Mesodermal cell (in vitro differentiated cells): Measurements from ENCODE around the gene LYSMD1. TPM values are rescaled to one million over a fixed set of nuclear protein-coding genes. Genes with fewer than 3 reads are reported as not detected.
"Not testable (repeated sequence)": the region's sequence is repeated elsewhere in the genome, so short reads cannot be mapped to it uniquely, and the experiment has no call there.

Source experiments
- H3K27ac ChIP-seq: 2 replicates; pipeline ENCODE4 v1.7.0; 2013; ENCODE audit warnings: mild to moderate bottlenecking, low read depth, low read length, moderate library complexity; ENCODE audit not compliant: severe bottlenecking
- H3K36me3 ChIP-seq: 2 replicates; pipeline ENCODE4 v1.7.1; 2013; ENCODE audit warnings: mild to moderate bottlenecking, low read length, moderate library complexity; ENCODE audit not compliant: control insufficient read depth, insufficient read depth
- H3K4me1 ChIP-seq: one replicate; pipeline ENCODE4 v1.7.1; 2013; ENCODE audit warnings: mild to moderate bottlenecking, low read length; ENCODE audit not compliant: insufficient read depth, control insufficient read depth, poor library complexity, severe bottlenecking
- H3K4me3 ChIP-seq: 2 replicates; pipeline ENCODE4 v1.7.0; 2013; ENCODE audit warnings: low read length, control low read depth, mild to moderate bottlenecking; ENCODE audit not compliant: insufficient read depth, poor library complexity, severe bottlenecking; ENCODE audit errors: extremely low read depth
- H3K9me3 ChIP-seq: 2 replicates; pipeline ENCODE4 v1.7.1; 2013; ENCODE audit warnings: mild to moderate bottlenecking, low read length, moderate library complexity; ENCODE audit not compliant: control insufficient read depth
- WGBS, 2 experiments: methylation state at CpG; one replicate each; pipeline ENCODE4 v1.1.5; 2013; ENCODE audit warnings: missing lambda C conversion rate in 2 of 2; ENCODE audit not compliant: insufficient coverage in 2 of 2; 5-methylcytosine and 5-hydroxymethylcytosine counted together
- polyA plus RNA-seq, 2 experiments: library from polyadenylated mRNA; stranded (reverse); fragments of 50-300 nt; gene quantifications; one replicate each; pipeline ENCODE4 v1.2.3, GENCODE V29; 2013

LYSMD1 gene, protein sequence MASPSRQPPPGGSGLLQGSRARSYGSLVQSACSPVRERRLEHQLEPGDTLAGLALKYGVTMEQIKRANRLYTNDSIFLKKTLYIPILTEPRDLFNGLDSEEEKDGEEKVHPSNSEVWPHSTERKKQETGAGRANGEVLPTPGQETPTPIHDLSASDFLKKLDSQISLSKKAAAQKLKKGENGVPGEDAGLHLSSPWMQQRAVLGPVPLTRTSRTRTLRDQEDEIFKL
- 11.7 TPM for polyA plus RNA-seq (2013, experiment 1 of 2)
- polyA plus RNA-seq (2013, experiment 2 of 2): 11.4 TPM

GRCh38 chr1:151165738-151166504 lies at the start of gene LYSMD1, which contains the start of gene SCNM1:
Gene LYSMD1 (minus strand): TSS chr1:151165902. CDS start chr1:151165258, 644 bp downstream.
Gene SCNM1 (plus strand): TSS chr1:151166144. CDS start chr1:151166153, 9 bp downstream.
- Histone ChIP-seq H3K9me3 (no peaks in the 10 kb centered on the region), H3K4me3 (peak within 1 kb of the TSS; percentile 67), H3K4me1 (peaks cover 3% of the 10 kb centered on the region), H3K36me3 (peaks cover 30% of the 10 kb centered on the region), H3K27ac (peak within 1 kb of the TSS; percentile 78)
- WGBS, 2 experiments: 0 to 1% methylated on average over 35 to 36 of the region's 38 CpGs

- no peaks in the 10 kb centered on the region for H3K9me3 ChIP-seq
- no peaks in the 10 kb centered on the region for H3K4me1 ChIP-seq
- no peak overlapping the region for H3K27ac ChIP-seq
- WGBS, 2 experiments: no CpG with 5 or more reads among the region's 2 CpGs
- H3K36me3 ChIP-seq: peaks cover 53% of the 10 kb centered on the region
- H3K4me3 ChIP-seq: no peak overlapping the region
These were observed 47.9 kb upstream of the LYSMD1 start for GRCh38 chr1:151213560-151213959.

- H3K4me3 ChIP-seq: no peak overlapping the region
- H3K4me1 ChIP-seq: no peaks in the 10 kb centered on the region
- no peak overlapping the region for H3K27ac ChIP-seq
- H3K9me3 ChIP-seq: no peaks in the 10 kb centered on the region
- peaks cover 54% of the 10 kb centered on the region for H3K36me3 ChIP-seq
- WGBS, 2 experiments: 96 to 99% methylated on average over 11 to 14 of the region's 15 CpGs
These were observed 46.4 kb upstream of the LYSMD1 start for GRCh38 chr1:151211972-151212705.

GRCh38 chr1:151210830-151211229 lies 45.1 kb upstream of the LYSMD1 start:
- H3K9me3 ChIP-seq: no peaks in the 10 kb centered on the region
- H3K4me3 ChIP-seq: no peak overlapping the region
- no peaks in the 10 kb centered on the region for H3K4me1 ChIP-seq
- whole genome bisulfite sequencing, 2 experiments: 86% methylated on average over 1 of the region's 1 CpG; no CpG with 5 or more reads in 1 of the 2 experiments
- H3K36me3 ChIP-seq: peaks cover 65% of the 10 kb centered on the region
- no peak overlapping the region for H3K27ac ChIP-seq

- not testable (repeated sequence) for H3K4me1 ChIP-seq, H3K4me3 ChIP-seq, H3K27ac ChIP-seq, H3K9me3 ChIP-seq
- 97% methylated on average over 10 to 11 of the region's 12 CpGs for WGBS, 2 experiments
- peaks cover 85% of the 10 kb centered on the region for H3K36me3 ChIP-seq
These were observed 39.8 kb upstream of the LYSMD1 start for GRCh38 chr1:151205381-151205965.

GRCh38 chr1:151199873-151200581 lies 34.3 kb upstream of the LYSMD1 start:
- H3K36me3 ChIP-seq: peaks cover 40% of the 10 kb centered on the region
- no peaks in the 10 kb centered on the region for H3K4me1 ChIP-seq
- peak overlapping the region; percentile 100 for H3K4me3 ChIP-seq
- 19 to 22% methylated on average over 7 of the region's 11 CpGs for WGBS, 2 experiments
- peak overlapping the region; percentile 73 for H3K27ac ChIP-seq
- H3K9me3 ChIP-seq: no peaks in the 10 kb centered on the region

DNA sequence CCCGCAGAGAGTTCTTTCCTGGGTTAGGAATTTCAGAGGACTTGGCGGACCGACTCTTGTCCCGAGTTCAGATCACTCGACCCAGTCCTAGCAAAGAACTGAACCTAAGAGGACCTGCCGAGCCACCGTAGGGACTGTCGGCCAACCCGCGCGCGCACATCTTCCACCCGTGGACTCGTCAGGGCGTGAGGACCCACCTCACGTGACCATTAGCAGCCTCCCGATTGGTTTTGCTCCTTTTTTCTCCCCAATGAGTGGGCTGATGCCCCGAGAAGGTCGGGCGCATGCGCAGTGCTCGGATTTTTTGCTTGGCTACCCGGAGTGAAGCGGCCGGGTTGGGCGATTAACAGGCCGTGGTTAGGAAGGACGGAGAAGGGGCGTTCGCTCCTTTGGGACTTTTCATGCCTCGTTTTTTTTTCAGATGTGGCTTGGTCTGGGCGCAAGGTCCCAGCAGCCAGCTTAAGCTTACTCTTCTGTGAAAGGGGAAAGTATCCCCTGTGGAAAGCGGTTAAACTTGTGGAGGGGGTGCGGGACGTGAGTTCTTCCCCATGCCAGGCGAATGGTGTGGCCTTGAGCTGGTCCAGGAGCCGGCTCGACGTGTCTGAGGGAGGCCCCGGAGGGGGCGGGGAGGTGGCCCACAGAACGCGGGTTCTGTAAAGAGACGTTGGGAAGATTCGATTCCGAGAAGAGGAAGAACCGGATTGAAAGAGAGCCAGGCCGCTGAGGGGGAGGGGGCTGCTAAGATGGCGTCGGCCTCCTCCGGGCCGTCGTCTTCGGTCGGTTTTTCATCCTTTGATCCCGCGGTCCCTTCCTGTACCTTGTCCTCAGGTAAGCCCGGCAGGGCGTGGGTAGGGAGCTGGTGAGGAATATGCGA lies 32.8 kb upstream of the LYSMD1 start, which contains the start of gene PIP5K1A:
Gene PIP5K1A, plus strand, starts transcription at position 299 of the 874 bp plus-strand sequence. Its CDS starts 445 bp downstream, at position 744.
- peak within 1 kb of the TSS; percentile 100 for H3K4me3 ChIP-seq
- H3K4me1 ChIP-seq: no peaks in the 10 kb centered on the region
- WGBS, 2 experiments: 0% methylated on average over 46 to 52 of the region's 60 CpGs
- H3K36me3 ChIP-seq: peaks cover 24% of the 10 kb centered on the region
- H3K27ac ChIP-seq: peak within 1 kb of the TSS; percentile 89
- H3K9me3 ChIP-seq: no peaks in the 10 kb centered on the region

DNA sequence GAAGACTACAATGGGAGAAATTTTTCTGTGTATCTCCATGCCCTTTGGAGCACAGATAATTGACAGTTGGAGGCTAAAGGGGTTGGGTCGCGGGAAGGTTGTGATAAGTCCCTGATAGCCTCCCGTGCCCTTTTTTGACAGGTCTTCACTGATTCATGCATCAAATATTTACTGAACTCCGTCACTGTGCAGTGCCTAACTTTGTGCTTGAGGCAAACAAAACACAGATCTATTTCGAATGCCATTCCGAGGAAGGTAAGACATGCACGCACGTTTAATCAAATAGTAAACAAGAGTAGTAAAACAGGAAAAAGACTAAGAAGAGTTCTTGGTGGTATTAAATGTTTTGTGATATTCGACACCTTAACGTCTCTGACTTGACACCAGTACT lies 32.2 kb upstream of the LYSMD1 start:
- 42 to 46% methylated on average over 8 to 9 of the region's 10 CpGs for WGBS, 2 experiments
- Histone ChIP-seq H3K36me3 (peaks cover 20% of the 10 kb centered on the region), H3K9me3 (no peaks in the 10 kb centered on the region), H3K27ac (peak overlapping the region; percentile 89), H3K4me1 (no peaks in the 10 kb centered on the region), H3K4me3 (peak overlapping the region; percentile 100)

GRCh38 chr1:151196292-151196800 lies 30.6 kb upstream of the LYSMD1 start:
- Histone ChIP-seq H3K4me3 (no peak overlapping the region), H3K4me1 (no peaks in the 10 kb centered on the region), H3K36me3 (peaks cover 5% of the 10 kb centered on the region), H3K27ac (no peak overlapping the region), H3K9me3 (no peaks in the 10 kb centered on the region)
- 74 to 76% methylated on average over 8 to 10 of the region's 14 CpGs for WGBS, 2 experiments
